Colonic mucosa (tissue), 4 donors: ENCODE data around the gene ZNF398. TPM values are rescaled to one million over a fixed set of nuclear protein-coding genes. Genes with fewer than 3 reads are reported as not detected.

ENCODE experiments used
- DNase-seq: peaks from one replicate; pipeline ENCODE4 v3.0.0-alpha.2; 2020
- H3K27ac ChIP-seq: fragments of 200-600 bp; one replicate; pipeline ENCODE4 v1.8.0; 2021
- H3K27me3 ChIP-seq: fragments of 200-600 bp; one replicate; pipeline ENCODE4 v1.8.0; 2021
- H3K36me3 ChIP-seq: fragments of 200-600 bp; one replicate; pipeline ENCODE4 v1.8.0; 2021
- H3K4me1 ChIP-seq: fragments of 200-600 bp; one replicate; pipeline ENCODE4 v1.8.0; 2021; ENCODE audit warnings: mild to moderate bottlenecking
- H3K4me3 ChIP-seq: fragments of 200-600 bp; one replicate; pipeline ENCODE4 v1.8.0; 2021
- H3K9ac ChIP-seq, 2 donors: one replicate each; pipeline ENCODE4 v1.7.0; 2013; ENCODE audit warnings: control low read depth in 2 of 2, low read depth in 2 of 2, low read length in 2 of 2
- H3K9me3 ChIP-seq: fragments of 200-600 bp; one replicate; pipeline ENCODE4 v1.8.0; 2021
- CTCF ChIP-seq: fragments of 200-600 bp; IDR thresholded peaks from one replicate; pipeline ENCODE4 v1.8.0; 2022; ENCODE audit warnings: antibody characterized with exemption, mild to moderate bottlenecking
- intact Hi-C: fragments of 100-400 bp; cut with DNase I; formaldehyde crosslinking; loops from one replicate; pipeline ENCODE4 v1.14.1; 2022
- total RNA-seq, 2 donors: library from RNA; stranded (reverse); fragmentation: NEBNext Ultra II Directional in 1 of 2; extraction: Animal tissue kit (Norgen Biotek cat#: 25700) in 1 of 2; gene quantifications; one replicate each; pipeline ENCODE4 v1.2.1, GENCODE V29; 2021
- donor health status: healthy.
- donor health status: DM: no; HTN: no; CAD: no.
- donor health status: DM: no; HTN: no; CAD: no.

The ZNF398 gene
- total RNA-seq, 2 donors from 2014 or later = 10.2 to 12.3 TPM

- no peak for DNase-seq
- Histone ChIP-seq H3K27ac (no peak overlapping the region), H3K27me3 (no peaks in the 10 kb centered on the region), H3K4me1 (no peaks in the 10 kb centered on the region), H3K9ac (no peak overlapping the region), H3K4me3 (no peak overlapping the region), H3K36me3 (peaks cover 6% of the 10 kb centered on the region), H3K9me3 (no peaks in the 10 kb centered on the region)
- no peak for TF ChIP-seq CTCF
- intact Hi-C loops = no loop called here
Observed at GRCh38 chr7:149166630-149167352, 19.5 kb downstream of the ZNF398 start.

- Histone ChIP-seq H3K4me1 (no peaks in the 10 kb centered on the region), H3K9ac (no peak overlapping the region), H3K36me3 (peaks cover 6% of the 10 kb centered on the region), H3K27me3 (no peaks in the 10 kb centered on the region), H3K27ac (no peak overlapping the region), H3K4me3 (no peak overlapping the region), H3K9me3 (no peaks in the 10 kb centered on the region)
- intact Hi-C loops = no loop called here
- DNase-seq = no peak
- TF ChIP-seq CTCF = no peak
Observed at GRCh38 chr7:149171892-149172533, 24.8 kb downstream of the ZNF398 start.

- H3K36me3 ChIP-seq = peaks cover 6% of the 10 kb centered on the region
- no peaks in the 10 kb centered on the region for H3K27me3 ChIP-seq
- H3K4me1 ChIP-seq = no peaks in the 10 kb centered on the region
- intact Hi-C loops = no loop called here
- H3K9ac ChIP-seq = no peak overlapping the region
- no peaks in the 10 kb centered on the region for H3K9me3 ChIP-seq
- no peak for DNase-seq
- no peak overlapping the region for H3K27ac ChIP-seq
- TF ChIP-seq CTCF = no peak
- no peak overlapping the region for H3K4me3 ChIP-seq
Observed at GRCh38 chr7:149172534-149172920, 25.3 kb downstream of the ZNF398 start.

- peaks cover 2% of the 10 kb centered on the region for H3K36me3 ChIP-seq
Observed at GRCh38 chr7:149175150-149175549, 27.9 kb downstream of the ZNF398 start.

GRCh38 chr7:149179241-149179640 lies 32.0 kb downstream of the ZNF398 start:
- intact Hi-C loops = no loop called here
- Histone ChIP-seq H3K9ac (no peak overlapping the region), H3K9me3 (no peaks in the 10 kb centered on the region), H3K27me3 (no peaks in the 10 kb centered on the region), H3K4me1 (no peaks in the 10 kb centered on the region), H3K4me3 (no peak overlapping the region), H3K36me3 (no peaks in the 10 kb centered on the region), H3K27ac (no peak overlapping the region)
- DNase-seq = no peak
- TF ChIP-seq CTCF = no peak

More at GRCh38 chr7:149175150-149175549, 27.9 kb downstream of the ZNF398 start:
- H3K27me3 ChIP-seq = no peaks in the 10 kb centered on the region
- H3K4me3 ChIP-seq = no peak overlapping the region
- H3K9ac ChIP-seq = no peak overlapping the region
- intact Hi-C loops = no loop called here
- no peak for TF ChIP-seq CTCF
- no peaks in the 10 kb centered on the region for H3K4me1 ChIP-seq
- no peaks in the 10 kb centered on the region for H3K9me3 ChIP-seq
- H3K27ac ChIP-seq = no peak overlapping the region
- DNase-seq = no peak
